GM19468 (cell line): ENCODE data around the gene CTBS.
"Not testable (repeated sequence)": the region's sequence is repeated elsewhere in the genome, so short reads cannot be mapped to it uniquely, and the experiment has no call there.

ENCODE experiments used
- ATAC-seq: cut with Tn5 transposase; IDR thresholded peaks from one replicate; pipeline ENCODE4 v1.9.1; 2021; ENCODE audit warnings: mild to moderate bottlenecking, moderate library complexity, moderate number of reproducible peaks; ENCODE audit not compliant: unreplicated experiment; ENCODE audit errors: extremely low read depth

Gene CTBS

GRCh38 chr1:84594959-84595358 is 20.7 kb upstream of the CTBS start:
- ATAC-seq, result not testable (repeated sequence)

GRCh38 chr1:84587099-84587498 is 12.9 kb upstream of the CTBS start:
- ATAC-seq, result no peak

- no peak for ATAC-seq
Measured at GRCh38 chr1:84585803-84586202, 11.6 kb upstream of the CTBS start.

GRCh38 chr1:84584126-84584525 is 9.9 kb upstream of the CTBS start:
- ATAC-seq, result no peak

DNA sequence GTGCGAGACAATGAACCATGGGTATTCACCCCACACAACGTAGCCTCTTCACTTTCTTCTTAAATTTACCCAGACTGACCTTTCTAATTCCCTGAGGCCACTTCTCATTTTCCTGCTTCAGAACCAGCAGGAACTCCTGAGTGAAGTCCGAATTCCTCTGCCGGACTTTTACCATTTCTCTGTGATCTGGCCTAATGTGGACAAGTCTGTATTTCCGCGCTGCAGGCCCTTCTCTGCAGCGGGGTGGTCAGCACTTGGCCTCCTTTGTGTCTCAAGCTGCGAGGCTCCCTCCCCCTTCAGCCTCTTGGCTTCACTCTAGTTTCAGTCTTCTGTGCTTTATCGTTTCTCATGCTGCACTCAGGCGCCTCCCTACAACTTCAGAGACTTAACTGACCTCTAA is 9.4 kb upstream of the CTBS start:
- ATAC-seq, result no peak

DNA sequence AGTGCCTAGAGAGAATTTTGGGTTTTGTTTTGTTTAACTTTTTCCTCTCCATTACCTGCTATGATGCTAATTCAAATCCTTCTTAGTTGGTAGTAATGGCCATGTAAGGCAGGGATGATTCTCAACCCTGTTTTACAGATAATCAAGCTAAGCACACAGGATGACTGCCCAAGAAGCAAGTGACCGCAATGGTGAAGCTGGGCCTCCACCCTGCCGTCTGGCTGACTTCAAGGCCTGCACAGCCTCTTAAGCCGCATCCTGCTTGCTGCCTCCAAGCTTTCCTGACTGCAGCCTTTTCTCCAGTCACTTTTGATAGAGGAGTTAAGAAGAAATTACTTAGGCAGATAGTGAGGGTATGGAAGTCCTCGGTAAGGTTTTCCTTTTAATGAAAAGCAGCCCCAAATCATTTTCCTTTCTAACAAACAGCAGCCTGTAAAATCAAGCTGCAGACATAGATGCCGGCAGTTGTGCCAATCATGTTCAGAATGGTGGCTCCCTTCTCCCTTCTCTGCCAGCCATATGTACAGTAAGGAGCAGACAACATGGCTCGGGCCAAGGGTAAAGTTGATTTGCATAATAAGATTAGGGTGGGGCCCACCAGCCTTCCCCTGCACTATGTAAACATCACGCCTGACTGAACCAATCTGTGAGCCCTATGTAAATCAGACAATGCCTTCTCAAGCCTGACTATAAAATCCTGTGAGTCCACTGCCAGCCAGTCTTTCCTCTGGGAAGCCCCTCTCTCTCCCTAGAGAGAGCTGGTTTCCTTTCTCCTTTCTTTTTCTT is 8.8 kb upstream of the CTBS start:
- ATAC-seq, result no peak

DNA sequence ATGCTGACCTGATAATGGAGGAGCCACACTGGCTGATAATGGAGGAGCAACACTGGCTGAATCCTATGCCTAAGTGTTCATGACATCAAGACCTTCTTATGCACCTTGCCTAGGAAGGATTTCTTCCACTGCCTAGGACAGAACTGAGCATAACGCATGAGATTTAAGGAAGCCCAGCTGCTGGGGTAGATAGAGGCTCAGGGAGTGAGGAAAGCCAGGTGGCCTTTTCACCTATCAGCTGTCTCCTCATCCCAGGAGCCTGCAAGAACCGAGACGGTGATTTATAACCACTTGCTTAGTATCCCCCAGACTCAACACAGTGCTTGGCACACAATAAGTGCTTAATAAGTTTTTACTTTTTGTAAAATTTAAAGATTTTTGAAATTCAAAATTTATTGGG is 7.4 kb upstream of the CTBS start:
- no peak for ATAC-seq

GRCh38 chr1:84574936-84575335 is 696 bp upstream of the CTBS start:
- ATAC-seq, result no peak

GRCh38 chr1:84573481-84573966 is 716 bp downstream of the CTBS start:
- no peak for ATAC-seq

- no peak for ATAC-seq
Measured at GRCh38 chr1:84571150-84571535, 3.1 kb downstream of the CTBS start.

DNA sequence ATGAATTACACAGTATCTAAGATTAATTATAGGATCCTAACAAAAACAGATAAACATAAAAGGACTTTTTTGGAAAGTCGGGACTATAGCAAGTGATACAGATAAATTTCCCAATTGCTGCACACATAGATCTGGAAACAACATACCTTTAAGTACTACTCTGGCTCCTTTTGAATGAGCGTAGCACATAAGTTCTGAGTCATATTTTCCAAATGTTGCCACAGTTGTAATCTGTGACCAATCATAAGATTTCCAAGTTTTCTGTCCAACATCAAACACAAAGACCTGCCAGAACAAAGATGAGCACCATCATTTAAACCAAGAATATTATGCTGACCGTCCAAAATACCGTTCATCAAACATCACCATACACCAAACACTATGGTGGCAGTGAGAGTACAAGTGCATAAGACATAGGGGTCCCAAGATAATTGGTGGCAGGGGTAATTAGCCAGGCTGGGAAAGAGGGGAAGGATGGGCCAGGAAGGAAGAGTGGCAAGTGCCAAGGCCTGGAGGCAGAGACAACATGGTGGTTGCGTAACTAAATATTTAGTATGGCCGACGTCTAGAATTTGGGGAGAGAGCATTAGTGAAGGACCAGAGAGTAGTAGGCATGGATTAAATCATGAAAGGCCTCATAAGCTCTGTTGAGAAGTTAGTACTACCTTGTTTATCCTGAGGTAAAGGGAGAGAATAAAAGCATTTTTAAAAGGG is 3.6 kb downstream of the CTBS start:
- ATAC-seq, result no peak

DNA sequence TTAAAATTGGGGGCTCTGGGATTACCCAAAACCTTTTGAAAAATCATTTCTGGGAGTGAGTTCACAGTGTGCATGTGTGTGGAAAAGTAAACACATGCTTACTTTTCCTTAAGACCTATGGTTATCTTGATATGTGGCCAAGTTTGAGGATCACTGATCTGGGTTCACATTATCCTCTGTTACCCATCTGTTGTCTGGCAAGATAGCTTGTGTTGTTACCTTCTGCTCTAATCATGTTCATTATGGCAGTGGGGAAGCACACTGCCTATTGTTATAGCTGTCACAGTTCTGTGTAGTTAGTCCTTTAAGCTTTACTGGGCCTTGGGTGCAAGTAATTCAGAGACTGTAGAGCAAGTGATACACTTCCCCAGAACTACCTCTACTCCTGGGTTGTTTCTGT is 5.0 kb downstream of the CTBS start:
- no peak for ATAC-seq

DNA sequence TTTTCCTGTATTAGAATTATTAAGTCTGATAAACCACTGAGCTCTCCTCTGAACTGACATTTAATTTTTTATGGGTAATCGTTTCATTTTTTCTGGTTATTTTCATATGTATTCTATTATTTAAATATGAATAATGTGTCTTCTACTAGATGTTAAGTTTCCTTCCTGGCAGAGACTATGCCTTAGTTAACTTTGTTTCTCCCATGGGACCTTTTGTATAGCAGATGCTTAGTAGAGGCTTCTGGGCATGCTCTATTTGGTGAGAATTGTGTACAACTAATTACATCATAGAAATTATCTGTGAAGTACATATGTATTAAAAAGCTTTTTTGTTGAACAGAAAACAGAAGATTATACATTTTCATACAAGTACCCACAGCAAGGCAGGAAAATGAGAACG is 23.4 kb downstream of the CTBS start:
- no peak for ATAC-seq

DNA sequence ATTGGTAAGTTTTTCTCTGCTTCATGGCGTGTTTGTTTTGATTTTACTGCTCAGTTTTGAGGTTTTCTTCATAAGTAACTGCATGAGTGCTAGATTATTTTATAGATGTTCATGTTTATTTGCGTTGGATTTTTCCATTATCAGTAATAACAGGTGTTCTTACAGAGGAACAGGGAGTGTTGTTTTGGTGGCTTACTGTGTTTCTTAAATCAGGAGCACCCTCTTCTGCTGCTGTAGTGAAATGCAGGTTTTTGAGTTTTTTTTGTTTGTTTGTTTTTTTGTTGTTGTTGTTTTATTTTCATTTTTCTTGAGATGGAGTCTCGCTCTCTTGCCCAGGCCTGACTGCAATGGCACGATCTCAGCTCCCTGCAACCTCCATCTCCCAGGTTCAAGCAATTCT is 32.6 kb downstream of the CTBS start:
- ATAC-seq, result no peak

- ATAC-seq, result no peak
Measured at GRCh38 chr1:84540759-84541158, 33.5 kb downstream of the CTBS start.

DNA sequence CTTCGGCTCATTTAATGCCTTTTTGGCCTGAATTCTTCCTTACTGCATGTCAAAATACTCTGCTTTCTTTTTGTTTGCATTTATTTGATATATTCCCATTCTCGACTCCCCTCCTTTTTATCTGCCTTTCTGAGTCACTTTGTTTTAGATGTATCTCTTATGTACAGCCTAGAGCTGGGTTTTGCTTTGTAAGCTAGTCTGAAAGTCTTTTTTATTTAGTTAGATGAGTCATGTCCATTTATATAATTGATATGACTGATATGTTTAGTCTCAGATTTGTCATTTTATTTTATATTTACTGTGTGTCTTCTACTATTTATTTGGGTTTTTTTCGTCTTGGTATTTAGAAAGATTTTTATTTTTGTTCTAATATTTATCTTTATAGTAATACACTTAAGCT is 34.3 kb downstream of the CTBS start:
- no peak for ATAC-seq

DNA sequence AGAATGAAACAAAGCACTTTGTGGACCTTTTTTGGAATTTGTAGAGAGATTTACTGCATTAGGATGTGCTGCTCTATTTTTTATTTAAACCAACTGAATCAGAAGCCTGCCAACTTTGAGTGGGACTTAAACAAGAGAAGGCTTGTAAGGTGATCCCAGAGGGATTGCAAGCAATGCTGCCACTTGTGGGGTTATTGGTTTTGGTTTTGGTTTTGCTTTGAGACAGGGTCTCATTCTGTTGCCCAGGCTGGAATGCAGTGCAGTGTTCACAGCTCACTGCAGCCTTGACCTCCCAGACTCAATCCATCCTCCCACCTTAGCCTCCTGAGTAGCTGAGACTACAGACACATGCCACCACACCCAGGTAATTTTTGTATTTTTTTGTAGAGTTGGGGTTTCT is 35.6 kb downstream of the CTBS start:
- no peak for ATAC-seq

GRCh38 chr1:84525779-84526178 is 48.5 kb downstream of the CTBS start:
- no peak for ATAC-seq

DNA sequence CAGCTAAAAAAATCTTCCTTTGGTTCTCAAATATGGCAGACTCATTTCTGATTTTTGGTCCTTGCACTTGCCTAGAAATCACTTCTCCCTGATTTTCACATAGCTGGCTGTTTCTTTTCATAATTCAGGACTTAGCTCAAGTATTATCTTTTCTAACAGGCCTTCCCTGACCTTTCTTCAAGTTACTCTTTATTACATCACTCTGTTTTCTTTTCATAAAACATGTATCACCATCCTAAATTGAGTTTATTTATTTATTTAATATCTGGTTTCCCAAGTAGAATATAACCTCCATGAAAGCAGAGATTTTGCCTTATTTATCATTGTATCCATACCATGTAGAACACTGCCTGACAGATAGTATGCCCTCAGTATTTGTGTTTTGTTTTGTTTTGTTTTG is 49.6 kb downstream of the CTBS start:
- ATAC-seq, result no peak

GRCh38 chr1:84510668-84511067 is 63.6 kb downstream of the CTBS start:
- no peak for ATAC-seq

DNA sequence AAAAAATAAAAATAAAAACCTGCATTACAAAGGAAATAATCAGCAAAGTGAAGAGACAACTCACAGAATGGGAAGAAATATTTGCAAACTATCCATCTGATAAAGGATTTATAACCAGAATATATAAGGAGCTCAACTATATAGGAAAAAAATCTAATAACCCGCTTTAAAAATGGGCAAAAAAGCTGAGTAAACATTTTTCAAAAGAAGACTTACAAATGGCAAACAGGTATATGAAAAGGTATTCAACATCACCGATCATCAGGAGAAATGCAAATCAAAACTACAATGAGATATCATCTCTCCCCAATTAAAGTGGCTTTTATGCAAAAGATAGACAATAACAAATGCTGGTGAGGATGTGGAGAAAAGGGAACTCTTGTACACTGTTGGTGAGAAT is 64.1 kb downstream of the CTBS start:
- no peak for ATAC-seq

GRCh38 chr1:84509029-84509428 is 65.2 kb downstream of the CTBS start:
- no peak for ATAC-seq
